Lower lobe of right lung (tissue), 2 donors: Measurements from ENCODE around the gene CEP112. TPM values are rescaled to one million over a fixed set of nuclear protein-coding genes. Genes with fewer than 3 reads are reported as not detected.
"Not testable (repeated sequence)": the region's sequence is repeated elsewhere in the genome, so short reads cannot be mapped to it uniquely, and the experiment has no call there.

Experiments used
- ATAC-seq, 2 donors: fragments of 200-7000 bp; cut with Tn5 transposase; one replicate each; pipeline ENCODE4 v1.9.1; 2020 to 2022; ENCODE audit warnings: mild to moderate bottlenecking in 2 of 2, moderate library complexity in 2 of 2
- DNase-seq: peaks from one replicate; pipeline ENCODE4 v3.0.0-alpha.2; 2020
- H3K27ac ChIP-seq: fragments of 200-600 bp; one replicate; pipeline ENCODE4 v1.8.0; 2022
- H3K27me3 ChIP-seq: fragments of 200-600 bp; one replicate; pipeline ENCODE4 v1.8.0; 2022; ENCODE audit warnings: low read depth
- H3K36me3 ChIP-seq: fragments of 200-600 bp; one replicate; pipeline ENCODE4 v1.8.0; 2022; ENCODE audit warnings: mild to moderate bottlenecking
- H3K4me1 ChIP-seq: fragments of 200-600 bp; one replicate; pipeline ENCODE4 v1.8.0; 2022
- H3K4me3 ChIP-seq: fragments of 200-600 bp; one replicate; pipeline ENCODE4 v1.8.0; 2022; ENCODE audit warnings: mild to moderate bottlenecking
- H3K9me3 ChIP-seq: fragments of 200-600 bp; one replicate; pipeline ENCODE4 v1.8.0; 2022
- intact Hi-C: fragments of 100-400 bp; cut with DNase I; formaldehyde crosslinking; loops from one replicate; pipeline ENCODE4 v1.11.0; 2022
- total RNA-seq: library from RNA; stranded (reverse); fragmentation: NEBNext Ultra II Directional; extraction: Animal tissue kit (Norgen Biotek cat#: 25700); gene quantifications from one replicate; pipeline ENCODE4 v1.2.1, GENCODE V29; 2021
- TF ChIP-seq, protein P1 (sequence below): fragments of 200-600 bp; IDR thresholded peaks from one replicate; pipeline ENCODE4 v1.8.0; 2022; ENCODE audit warnings: antibody characterized with exemption, mild to moderate bottlenecking
- donor health status: DM: no; HTN: yes; CAD: no; lungs with severe emphysema.

CEP112 gene
- total RNA-seq, 1 donor from 2014 or later = 30.1 TPM

DNA sequence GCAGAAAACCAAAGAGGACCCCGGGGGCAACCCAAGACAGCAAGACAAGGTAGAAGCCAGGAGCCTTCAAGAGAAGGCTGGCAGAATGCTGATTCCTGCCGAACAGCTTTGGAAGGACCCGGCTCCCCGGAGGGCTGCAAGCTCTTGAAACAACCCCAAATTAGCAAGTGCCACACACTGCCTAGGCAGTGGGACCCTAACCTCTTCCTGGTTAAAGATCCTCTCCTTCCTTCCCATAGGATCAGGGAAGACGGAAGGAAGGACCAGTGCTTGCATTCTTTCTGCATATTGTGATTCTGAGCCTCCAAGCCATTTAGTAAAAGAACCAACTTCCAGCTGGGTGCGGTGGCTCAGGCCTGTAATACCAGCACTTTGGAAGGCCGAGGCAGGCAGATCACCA is 508.5 kb downstream of the CEP112 start:
- Histone ChIP-seq H3K4me1 (peaks cover 5% of the 10 kb centered on the region), H3K27ac (no peak overlapping the region), H3K36me3 (no peaks in the 10 kb centered on the region), H3K9me3 (no peaks in the 10 kb centered on the region), H3K27me3 (no peaks in the 10 kb centered on the region), H3K4me3 (no peak overlapping the region)
- TF ChIP-seq, protein P1, sequence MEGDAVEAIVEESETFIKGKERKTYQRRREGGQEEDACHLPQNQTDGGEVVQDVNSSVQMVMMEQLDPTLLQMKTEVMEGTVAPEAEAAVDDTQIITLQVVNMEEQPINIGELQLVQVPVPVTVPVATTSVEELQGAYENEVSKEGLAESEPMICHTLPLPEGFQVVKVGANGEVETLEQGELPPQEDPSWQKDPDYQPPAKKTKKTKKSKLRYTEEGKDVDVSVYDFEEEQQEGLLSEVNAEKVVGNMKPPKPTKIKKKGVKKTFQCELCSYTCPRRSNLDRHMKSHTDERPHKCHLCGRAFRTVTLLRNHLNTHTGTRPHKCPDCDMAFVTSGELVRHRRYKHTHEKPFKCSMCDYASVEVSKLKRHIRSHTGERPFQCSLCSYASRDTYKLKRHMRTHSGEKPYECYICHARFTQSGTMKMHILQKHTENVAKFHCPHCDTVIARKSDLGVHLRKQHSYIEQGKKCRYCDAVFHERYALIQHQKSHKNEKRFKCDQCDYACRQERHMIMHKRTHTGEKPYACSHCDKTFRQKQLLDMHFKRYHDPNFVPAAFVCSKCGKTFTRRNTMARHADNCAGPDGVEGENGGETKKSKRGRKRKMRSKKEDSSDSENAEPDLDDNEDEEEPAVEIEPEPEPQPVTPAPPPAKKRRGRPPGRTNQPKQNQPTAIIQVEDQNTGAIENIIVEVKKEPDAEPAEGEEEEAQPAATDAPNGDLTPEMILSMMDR = no peak
- no peak for DNase-seq
- no peak for ATAC-seq
- intact Hi-C loops = no loop called here

DNA sequence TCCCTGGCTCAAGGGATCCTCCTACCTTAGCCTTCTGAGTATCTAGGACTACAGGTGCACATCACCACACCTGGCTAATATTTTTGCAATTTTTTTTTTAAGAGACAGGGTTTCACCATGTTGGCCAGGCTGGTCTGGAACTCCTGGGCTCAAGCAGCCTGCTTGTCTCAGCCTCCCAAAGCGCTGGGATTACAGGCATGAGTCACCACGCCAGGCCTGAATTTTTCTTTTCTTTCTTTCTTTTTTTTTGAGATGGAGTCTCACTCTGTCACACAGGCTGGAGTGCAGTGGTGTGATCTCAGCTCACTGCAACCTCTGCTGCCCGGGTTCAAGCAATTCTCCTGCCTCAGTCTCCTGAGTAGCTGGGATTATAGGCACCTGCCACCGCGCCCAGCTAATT is 510.2 kb downstream of the CEP112 start:
- H3K36me3 ChIP-seq, ATAC-seq, intact Hi-C loops, H3K4me3 ChIP-seq, DNase-seq, H3K27ac ChIP-seq, H3K27me3 ChIP-seq, H3K9me3 ChIP-seq: not testable (repeated sequence)
- H3K4me1 ChIP-seq = peaks cover 11% of the 10 kb centered on the region

DNA sequence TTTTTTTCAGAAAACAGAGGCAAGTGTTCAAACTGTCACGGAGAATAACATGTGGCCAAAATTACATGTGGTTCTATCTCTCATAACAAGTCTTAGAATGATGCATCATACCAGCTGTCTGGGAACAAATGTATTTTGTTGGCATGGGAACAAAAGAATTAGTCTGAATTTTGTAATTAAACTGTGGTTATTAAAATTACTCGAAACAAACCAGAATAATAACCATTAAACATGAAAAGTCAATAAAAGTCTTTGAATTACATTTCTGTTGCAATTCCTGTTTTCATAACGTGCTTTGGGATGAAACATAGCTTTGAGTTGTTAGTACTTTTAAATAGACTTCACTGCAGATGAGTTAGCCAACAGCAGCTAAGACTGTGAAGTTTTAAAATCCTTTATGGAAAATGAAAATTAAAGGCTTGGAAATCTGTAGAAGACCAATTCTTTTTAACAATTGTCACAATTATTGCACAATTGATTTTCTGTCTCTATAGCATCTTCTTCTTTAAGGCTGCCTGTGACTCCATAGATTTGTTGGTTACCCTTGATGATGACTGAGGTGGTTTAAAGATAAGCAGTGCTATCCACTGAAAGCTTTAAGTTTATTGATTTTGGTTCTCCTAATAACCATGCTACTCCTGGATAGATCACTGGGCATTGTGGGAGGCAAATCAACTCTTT is 512.6 kb downstream of the CEP112 start:
- Histone ChIP-seq H3K27me3 (no peaks in the 10 kb centered on the region), H3K4me1 (peaks cover 11% of the 10 kb centered on the region), H3K36me3 (no peaks in the 10 kb centered on the region), H3K27ac (no peak overlapping the region), H3K4me3 (no peak overlapping the region), H3K9me3 (no peaks in the 10 kb centered on the region)
- no peak for DNase-seq
- no peak for ATAC-seq
- TF ChIP-seq, protein P1 = no peak
- intact Hi-C loops = no loop called here

DNA sequence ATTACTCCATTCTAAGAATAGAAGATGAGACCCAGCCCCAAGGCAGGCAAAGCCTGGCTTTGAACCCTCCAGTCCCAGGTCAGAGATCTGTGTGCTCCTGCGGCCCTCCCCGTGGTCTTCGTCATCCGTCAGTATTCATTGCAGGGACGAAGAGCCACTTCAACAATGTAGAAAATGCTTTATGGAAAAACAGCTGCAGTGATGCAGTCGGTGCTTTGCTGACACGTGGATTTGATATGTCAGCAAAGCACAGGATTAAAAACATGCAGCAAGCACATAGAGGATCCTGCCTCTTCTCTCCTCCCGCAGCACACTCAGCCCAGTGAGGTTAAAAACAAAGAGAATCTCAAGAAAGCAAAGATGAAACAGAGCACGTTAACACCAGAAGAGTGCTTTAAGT is 513.4 kb downstream of the CEP112 start:
- H3K36me3 ChIP-seq = no peaks in the 10 kb centered on the region
- peaks cover 11% of the 10 kb centered on the region for H3K4me1 ChIP-seq
- DNase-seq (no peak), ATAC-seq (peak; percentile 47 to 48)
- no peaks in the 10 kb centered on the region for H3K27me3 ChIP-seq
- TF ChIP-seq, protein P1 = no peak
- peak overlapping the region; percentile 50 for H3K27ac ChIP-seq
- intact Hi-C loops = no loop called here
- H3K9me3 ChIP-seq = no peaks in the 10 kb centered on the region
- H3K4me3 ChIP-seq = no peak overlapping the region

DNA sequence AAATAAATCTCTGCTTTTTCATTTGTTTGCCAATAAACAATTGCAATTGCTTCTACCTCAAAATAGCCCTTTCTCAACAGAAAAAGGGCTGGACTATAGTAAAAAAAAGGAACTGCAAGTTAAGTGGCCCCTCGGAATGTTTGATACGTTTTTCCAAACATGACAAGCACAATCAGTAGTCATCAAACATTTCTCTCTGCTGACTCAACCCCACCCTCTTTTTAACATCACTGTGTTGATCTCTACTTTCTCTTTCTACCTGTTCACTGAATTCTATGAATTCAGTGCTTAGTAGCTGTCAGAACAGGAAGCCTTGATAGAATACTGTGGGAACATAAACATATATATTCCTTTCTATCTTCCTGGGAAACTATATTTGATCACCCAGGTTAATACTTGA is 514.0 kb downstream of the CEP112 start:
- intact Hi-C loops = no loop called here
- no peaks in the 10 kb centered on the region for H3K36me3 ChIP-seq
- no peak for DNase-seq
- peak overlapping the region; percentile 50 for H3K27ac ChIP-seq
- no peaks in the 10 kb centered on the region for H3K9me3 ChIP-seq
- TF ChIP-seq, protein P1 = no peak
- H3K4me1 ChIP-seq = peaks cover 11% of the 10 kb centered on the region
- no peak overlapping the region for H3K4me3 ChIP-seq
- peak; percentile 34 to 73 for ATAC-seq
- no peaks in the 10 kb centered on the region for H3K27me3 ChIP-seq

DNA sequence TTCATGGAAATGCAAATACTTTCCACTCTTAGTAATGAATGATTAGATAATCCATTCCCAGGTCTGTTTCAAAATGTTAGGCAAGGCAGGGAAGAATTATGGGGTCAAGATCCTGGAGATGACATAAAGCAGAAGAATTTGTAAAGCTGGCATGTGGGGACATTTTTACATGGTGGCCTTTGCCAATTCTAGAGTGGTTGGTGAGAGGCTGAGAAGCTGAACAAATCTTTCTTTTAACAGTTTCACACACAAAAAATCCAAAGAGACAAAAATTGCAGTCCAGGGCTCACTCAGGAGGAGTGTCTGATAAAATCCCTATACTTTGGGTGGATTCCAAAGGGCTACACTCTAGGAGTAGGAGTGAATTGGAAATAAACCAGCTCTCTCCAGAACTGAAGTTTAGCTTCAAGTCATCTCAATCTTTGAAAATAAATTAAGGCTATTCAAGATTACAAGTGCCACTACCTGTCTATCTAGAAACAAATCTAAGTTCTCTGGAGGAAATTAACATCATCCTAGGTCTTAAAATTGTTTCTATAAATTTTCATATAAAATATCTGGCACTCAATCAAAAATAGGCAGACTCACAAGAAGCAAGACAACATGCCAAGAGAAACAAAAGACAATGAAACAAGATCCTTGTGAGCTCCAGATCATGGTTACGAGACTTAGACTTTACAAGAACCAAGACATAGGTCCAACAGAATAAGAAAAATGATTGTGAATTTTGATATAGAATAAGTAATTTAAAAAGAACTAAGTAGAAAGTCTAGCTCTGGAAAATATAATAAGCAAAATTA is 517.5 kb downstream of the CEP112 start:
- Histone ChIP-seq H3K27me3 (no peaks in the 10 kb centered on the region), H3K4me1 (peaks cover 11% of the 10 kb centered on the region), H3K27ac (no peak overlapping the region), H3K36me3 (no peaks in the 10 kb centered on the region), H3K4me3 (no peak overlapping the region), H3K9me3 (no peaks in the 10 kb centered on the region)
- no peak for DNase-seq
- intact Hi-C loops = no loop called here
- ATAC-seq = no peak
- TF ChIP-seq, protein P1 = no peak
